ENCODE measurements around the gene OR1D5. TPM values are rescaled to one million over a fixed set of nuclear protein-coding genes. Genes with fewer than 3 reads are reported as not detected.
"Not testable (repeated sequence)": the region's sequence is repeated elsewhere in the genome, so short reads cannot be mapped to it uniquely, and the experiment has no call there.

The OR1D5 gene
- total and polyA plus RNA-seq, 3 donors from 2014 or later = not detected

GRCh38 chr17:3034578-3034920 lies 28.9 kb downstream of the OR1D5 start:
- H3K4me1 ChIP-seq = no peaks in the 10 kb centered on the region
- H3K9me3 ChIP-seq = no peaks in the 10 kb centered on the region
- no peaks in the 10 kb centered on the region for H3K27me3 ChIP-seq
- H3K36me3 ChIP-seq (ENCODE audit: low read depth, missing control alignments) = no peaks in the 10 kb centered on the region
- 65 to 93% methylated on average over 9 of the region's 9 CpGs for WGBS, 2 donors
- TF ChIP-seq CTCF (IDR thresholded peaks at IDR 0.05) (no peak), POLR2A (IDR thresholded peaks at IDR 0.05) (no peak)
- DNase-seq = no peak
- intact Hi-C loops (cut with DNase I; ENCODE audit: low total_unique reads) = no loop called here
- H3K4me3 ChIP-seq = no peak overlapping the region
- H3K27ac ChIP-seq = no peak overlapping the region

GRCh38 chr17:3033741-3034577 lies 29.4 kb downstream of the OR1D5 start:
- H3K36me3 ChIP-seq (ENCODE audit: low read depth, missing control alignments) = no peaks in the 10 kb centered on the region
- no peak overlapping the region for H3K27ac ChIP-seq
- no peaks in the 10 kb centered on the region for H3K27me3 ChIP-seq
- intact Hi-C loops (cut with DNase I; ENCODE audit: low total_unique reads) = no loop called here
- H3K4me1 ChIP-seq = no peaks in the 10 kb centered on the region
- H3K4me3 ChIP-seq = no peak overlapping the region
- TF ChIP-seq CTCF (IDR thresholded peaks at IDR 0.05) = no peak
- no peak for TF ChIP-seq POLR2A (IDR thresholded peaks at IDR 0.05)
- no peak for DNase-seq
- H3K9me3 ChIP-seq = no peaks in the 10 kb centered on the region
- WGBS, 2 donors = 79 to 84% methylated on average over 22 to 26 of the region's 26 CpGs

- no peaks in the 10 kb centered on the region for H3K27me3 ChIP-seq
- no peak for TF ChIP-seq POLR2A (IDR thresholded peaks at IDR 0.05)
- TF ChIP-seq CTCF (IDR thresholded peaks at IDR 0.05) = no peak
- H3K36me3 ChIP-seq (ENCODE audit: low read depth, missing control alignments) = no peaks in the 10 kb centered on the region
- WGBS, 2 donors = 87 to 97% methylated on average over 11 to 15 of the region's 15 CpGs
- no peak overlapping the region for H3K27ac ChIP-seq
- H3K4me1 ChIP-seq = no peaks in the 10 kb centered on the region
- H3K4me3 ChIP-seq = no peak overlapping the region
- DNase-seq = no peak
- intact Hi-C loops (cut with DNase I; ENCODE audit: low total_unique reads) = no loop called here
- H3K9me3 ChIP-seq = no peaks in the 10 kb centered on the region
These were observed 30.2 kb downstream of the OR1D5 start for GRCh38 chr17:3033248-3033640.

- WGBS, 2 donors = 87 to 89% methylated on average over 13 to 27 of the region's 27 CpGs
- H3K4me1 ChIP-seq = no peaks in the 10 kb centered on the region
These were observed 30.9 kb downstream of the OR1D5 start for GRCh38 chr17:3032258-3033247.

GRCh38 chr17:3030852-3031470 lies 32.4 kb downstream of the OR1D5 start:
- intact Hi-C loops (cut with DNase I; ENCODE audit: low total_unique reads); H3K4me3 ChIP-seq; H3K27me3 ChIP-seq; DNase-seq; H3K9me3 ChIP-seq; H3K27ac ChIP-seq; H3K36me3 ChIP-seq (ENCODE audit: low read depth, missing control alignments); H3K4me1 ChIP-seq: not testable (repeated sequence)
- WGBS, 2 donors = 95% methylated on average over 7 to 14 of the region's 14 CpGs

More at GRCh38 chr17:3032258-3033247, 30.9 kb downstream of the OR1D5 start:
- Histone ChIP-seq H3K27me3 (no peaks in the 10 kb centered on the region), H3K27ac (no peak overlapping the region), H3K36me3 (ENCODE audit: low read depth, missing control alignments) (no peaks in the 10 kb centered on the region), H3K4me3 (no peak overlapping the region), H3K9me3 (no peaks in the 10 kb centered on the region)
- intact Hi-C loops (cut with DNase I; ENCODE audit: low total_unique reads) = no loop called here
- TF ChIP-seq CTCF (IDR thresholded peaks at IDR 0.05) (no peak), POLR2A (IDR thresholded peaks at IDR 0.05) (no peak)
- DNase-seq = no peak
